ENCODE measurements around the gene NUP42. TPM values are rescaled to one million over a fixed set of nuclear protein-coding genes. Genes with fewer than 3 reads are reported as not detected.

Gene NUP42
- total and polyA plus RNA-seq, 2 donors (not counting 1 experiment from before 2014, with no cell fraction given) = 13.1 to 28.2 TPM

GRCh38 chr7:23214938-23215337 is 33.1 kb downstream of the NUP42 start:
- Histone ChIP-seq H3K79me2 (ENCODE audit: control insufficient read depth, insufficient read depth, low read length) (no peaks in the 10 kb centered on the region), H3K4me3 (replicated peaks in 1 of 4; ENCODE audit: control extremely low read depth in 1 of 4, insufficient read depth in 1 of 4, low read depth in 3 of 4, low read length in 4 of 4) (no peak overlapping the region), H3K4me1 (ENCODE audit: control insufficient read depth, extremely low read depth, insufficient read depth, low read length) (no peaks in the 10 kb centered on the region), H3K4me2 (ENCODE audit: extremely low read depth, insufficient read depth, low read length) (no peak overlapping the region), H3K27me3 (ENCODE audit: control insufficient read depth, insufficient read depth, low read length) (no peaks in the 10 kb centered on the region), H4K20me1 (ENCODE audit: control insufficient read depth, extremely low read depth, insufficient read depth, low read length) (no peaks in the 10 kb centered on the region), H3K36me3 (ENCODE audit: control insufficient read depth, insufficient read depth, low read length) (no peaks in the 10 kb centered on the region), H2AFZ (ENCODE audit: low read length) (no peak overlapping the region), H3K27ac (ENCODE audit: insufficient read depth, low read length) (no peak overlapping the region), H3K9ac (ENCODE audit: insufficient read depth, low read length) (no peak overlapping the region), H3K9me3 (ENCODE audit: control insufficient read depth, insufficient read depth, low read depth, low read length) (no peaks in the 10 kb centered on the region)
- DNase-seq (ENCODE audit: low read depth in 2 of 2) = no peak
- TF ChIP-seq EZH2 (IDR thresholded peaks at IDR 0.05; ENCODE audit: low read length, missing control alignments) = no peak
- TF ChIP-seq, protein P1, sequence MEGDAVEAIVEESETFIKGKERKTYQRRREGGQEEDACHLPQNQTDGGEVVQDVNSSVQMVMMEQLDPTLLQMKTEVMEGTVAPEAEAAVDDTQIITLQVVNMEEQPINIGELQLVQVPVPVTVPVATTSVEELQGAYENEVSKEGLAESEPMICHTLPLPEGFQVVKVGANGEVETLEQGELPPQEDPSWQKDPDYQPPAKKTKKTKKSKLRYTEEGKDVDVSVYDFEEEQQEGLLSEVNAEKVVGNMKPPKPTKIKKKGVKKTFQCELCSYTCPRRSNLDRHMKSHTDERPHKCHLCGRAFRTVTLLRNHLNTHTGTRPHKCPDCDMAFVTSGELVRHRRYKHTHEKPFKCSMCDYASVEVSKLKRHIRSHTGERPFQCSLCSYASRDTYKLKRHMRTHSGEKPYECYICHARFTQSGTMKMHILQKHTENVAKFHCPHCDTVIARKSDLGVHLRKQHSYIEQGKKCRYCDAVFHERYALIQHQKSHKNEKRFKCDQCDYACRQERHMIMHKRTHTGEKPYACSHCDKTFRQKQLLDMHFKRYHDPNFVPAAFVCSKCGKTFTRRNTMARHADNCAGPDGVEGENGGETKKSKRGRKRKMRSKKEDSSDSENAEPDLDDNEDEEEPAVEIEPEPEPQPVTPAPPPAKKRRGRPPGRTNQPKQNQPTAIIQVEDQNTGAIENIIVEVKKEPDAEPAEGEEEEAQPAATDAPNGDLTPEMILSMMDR (conservative IDR thresholded peaks at IDR 0.05 in 1 of 2, IDR thresholded peaks at IDR 0.05 in 1 of 2; ENCODE audit: low read depth in 1 of 2, low read length in 2 of 2) = no peak

DNA sequence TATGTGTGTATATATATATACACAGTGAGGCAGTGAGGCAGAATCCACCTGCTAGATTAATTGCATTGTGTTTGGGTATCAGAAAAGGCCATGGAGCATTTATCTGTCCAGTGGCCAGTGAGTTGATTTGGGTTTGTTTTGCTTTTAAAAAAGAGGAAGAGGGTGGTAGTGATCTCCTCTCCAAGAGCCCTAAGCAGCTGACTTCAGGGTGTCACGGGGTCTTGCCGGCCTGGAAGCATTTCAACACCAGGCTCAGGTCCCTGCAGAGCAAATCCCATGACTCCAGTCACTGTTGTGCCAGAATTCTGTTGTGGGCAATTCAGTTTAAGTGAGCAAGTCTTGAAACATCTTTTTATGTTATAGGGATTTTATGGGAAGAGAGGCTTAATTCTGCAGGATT is 34.2 kb downstream of the NUP42 start:
- Histone ChIP-seq H3K4me3 (replicated peaks in 1 of 4; ENCODE audit: control extremely low read depth in 1 of 4, insufficient read depth in 1 of 4, low read depth in 3 of 4, low read length in 4 of 4) (no peak overlapping the region), H3K36me3 (ENCODE audit: control insufficient read depth, insufficient read depth, low read length) (no peaks in the 10 kb centered on the region), H3K9ac (ENCODE audit: insufficient read depth, low read length) (no peak overlapping the region), H3K9me3 (ENCODE audit: control insufficient read depth, insufficient read depth, low read depth, low read length) (no peaks in the 10 kb centered on the region), H3K4me2 (ENCODE audit: extremely low read depth, insufficient read depth, low read length) (no peak overlapping the region), H3K27me3 (ENCODE audit: control insufficient read depth, insufficient read depth, low read length) (peaks cover 2% of the 10 kb centered on the region), H3K4me1 (ENCODE audit: control insufficient read depth, extremely low read depth, insufficient read depth, low read length) (no peaks in the 10 kb centered on the region), H3K27ac (ENCODE audit: insufficient read depth, low read length) (no peak overlapping the region), H3K79me2 (ENCODE audit: control insufficient read depth, insufficient read depth, low read length) (no peaks in the 10 kb centered on the region), H4K20me1 (ENCODE audit: control insufficient read depth, extremely low read depth, insufficient read depth, low read length) (no peaks in the 10 kb centered on the region), H2AFZ (ENCODE audit: low read length) (no peak overlapping the region)
- no peak for DNase-seq (ENCODE audit: low read depth in 2 of 2)
- no peak for TF ChIP-seq EZH2 (IDR thresholded peaks at IDR 0.05; ENCODE audit: low read length, missing control alignments)
- TF ChIP-seq, protein P1 (conservative IDR thresholded peaks at IDR 0.05 in 1 of 2, IDR thresholded peaks at IDR 0.05 in 1 of 2; ENCODE audit: low read depth in 1 of 2, low read length in 2 of 2) = no peak

GRCh38 chr7:23218196-23218595 is 36.3 kb downstream of the NUP42 start:
- H2AFZ ChIP-seq (ENCODE audit: low read length) = no peak overlapping the region
- no peak overlapping the region for H3K4me3 ChIP-seq (replicated peaks in 1 of 4; ENCODE audit: control extremely low read depth in 1 of 4, insufficient read depth in 1 of 4, low read depth in 3 of 4, low read length in 4 of 4)
- peaks cover 3% of the 10 kb centered on the region for H3K27me3 ChIP-seq (ENCODE audit: control insufficient read depth, insufficient read depth, low read length)
- no peaks in the 10 kb centered on the region for H3K79me2 ChIP-seq (ENCODE audit: control insufficient read depth, insufficient read depth, low read length)
- H3K36me3 ChIP-seq (ENCODE audit: control insufficient read depth, insufficient read depth, low read length) = no peaks in the 10 kb centered on the region
- no peak for DNase-seq (ENCODE audit: low read depth in 2 of 2)
- no peaks in the 10 kb centered on the region for H3K4me1 ChIP-seq (ENCODE audit: control insufficient read depth, extremely low read depth, insufficient read depth, low read length)
- H4K20me1 ChIP-seq (ENCODE audit: control insufficient read depth, extremely low read depth, insufficient read depth, low read length) = no peaks in the 10 kb centered on the region
- no peaks in the 10 kb centered on the region for H3K9me3 ChIP-seq (ENCODE audit: control insufficient read depth, insufficient read depth, low read depth, low read length)
- TF ChIP-seq, protein P1 (conservative IDR thresholded peaks at IDR 0.05 in 1 of 2, IDR thresholded peaks at IDR 0.05 in 1 of 2; ENCODE audit: low read depth in 1 of 2, low read length in 2 of 2) = no peak
- no peak for TF ChIP-seq EZH2 (IDR thresholded peaks at IDR 0.05; ENCODE audit: low read length, missing control alignments)
- H3K27ac ChIP-seq (ENCODE audit: insufficient read depth, low read length) = no peak overlapping the region
- no peak overlapping the region for H3K9ac ChIP-seq (ENCODE audit: insufficient read depth, low read length)
- H3K4me2 ChIP-seq (ENCODE audit: extremely low read depth, insufficient read depth, low read length) = no peak overlapping the region

All from fibroblast of lung (primary cell).